22Rv1 (cell line): Measurements from ENCODE around the gene ZFPL1.

Source experiments
- ZFX ChIP-seq: fragments of 450-650 bp; IDR thresholded peaks from 2 replicates; pipeline ENCODE4 v1.6.1; 2017; ENCODE audit warnings: antibody characterized with exemption, borderline replicate concordance
- TF ChIP-seq, protein P1 (sequence below): fragments of 450-650 bp; IDR thresholded peaks from 2 replicates; pipeline ENCODE4 v1.5.1; 2017; ENCODE audit warnings: mild to moderate bottlenecking

GRCh38 chr11:65072631-65072966 lies 11.4 kb upstream of the ZFPL1 start:
- TF ChIP-seq, protein P1, sequence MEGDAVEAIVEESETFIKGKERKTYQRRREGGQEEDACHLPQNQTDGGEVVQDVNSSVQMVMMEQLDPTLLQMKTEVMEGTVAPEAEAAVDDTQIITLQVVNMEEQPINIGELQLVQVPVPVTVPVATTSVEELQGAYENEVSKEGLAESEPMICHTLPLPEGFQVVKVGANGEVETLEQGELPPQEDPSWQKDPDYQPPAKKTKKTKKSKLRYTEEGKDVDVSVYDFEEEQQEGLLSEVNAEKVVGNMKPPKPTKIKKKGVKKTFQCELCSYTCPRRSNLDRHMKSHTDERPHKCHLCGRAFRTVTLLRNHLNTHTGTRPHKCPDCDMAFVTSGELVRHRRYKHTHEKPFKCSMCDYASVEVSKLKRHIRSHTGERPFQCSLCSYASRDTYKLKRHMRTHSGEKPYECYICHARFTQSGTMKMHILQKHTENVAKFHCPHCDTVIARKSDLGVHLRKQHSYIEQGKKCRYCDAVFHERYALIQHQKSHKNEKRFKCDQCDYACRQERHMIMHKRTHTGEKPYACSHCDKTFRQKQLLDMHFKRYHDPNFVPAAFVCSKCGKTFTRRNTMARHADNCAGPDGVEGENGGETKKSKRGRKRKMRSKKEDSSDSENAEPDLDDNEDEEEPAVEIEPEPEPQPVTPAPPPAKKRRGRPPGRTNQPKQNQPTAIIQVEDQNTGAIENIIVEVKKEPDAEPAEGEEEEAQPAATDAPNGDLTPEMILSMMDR: no peak
- no peak for TF ChIP-seq ZFX
